HG03095 (cell line): ENCODE measurements around the gene TAB2.
"Not testable (repeated sequence)": the region's sequence is repeated elsewhere in the genome, so short reads cannot be mapped to it uniquely, and the experiment has no call there.

Experiments
- ATAC-seq: cut with Tn5 transposase; IDR thresholded peaks from one replicate; pipeline ENCODE4 v1.9.1; 2021; ENCODE audit warnings: moderate library complexity; ENCODE audit not compliant: unreplicated experiment

Gene TAB2

DNA sequence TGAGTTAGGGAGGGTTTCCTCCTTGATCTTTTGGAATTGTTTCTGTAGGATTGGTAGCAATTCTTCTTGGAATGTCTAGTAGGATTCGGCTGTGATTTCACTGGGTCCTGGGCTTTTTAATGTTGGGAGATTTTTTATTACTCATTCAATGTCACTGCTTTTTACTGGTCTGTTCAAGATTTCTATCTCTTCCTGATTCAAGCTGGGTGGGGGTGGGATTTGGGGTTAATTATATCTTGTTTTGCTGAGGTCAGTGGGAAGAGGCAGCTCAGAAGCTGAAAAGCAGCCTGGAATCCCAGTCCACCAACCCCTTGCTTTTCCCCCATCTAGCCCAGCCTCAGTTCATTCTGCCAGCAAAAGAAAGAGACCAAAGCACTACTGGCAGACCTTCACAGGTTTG lies 122.1 kb downstream of the TAB2 start:
- ATAC-seq = no peak

DNA sequence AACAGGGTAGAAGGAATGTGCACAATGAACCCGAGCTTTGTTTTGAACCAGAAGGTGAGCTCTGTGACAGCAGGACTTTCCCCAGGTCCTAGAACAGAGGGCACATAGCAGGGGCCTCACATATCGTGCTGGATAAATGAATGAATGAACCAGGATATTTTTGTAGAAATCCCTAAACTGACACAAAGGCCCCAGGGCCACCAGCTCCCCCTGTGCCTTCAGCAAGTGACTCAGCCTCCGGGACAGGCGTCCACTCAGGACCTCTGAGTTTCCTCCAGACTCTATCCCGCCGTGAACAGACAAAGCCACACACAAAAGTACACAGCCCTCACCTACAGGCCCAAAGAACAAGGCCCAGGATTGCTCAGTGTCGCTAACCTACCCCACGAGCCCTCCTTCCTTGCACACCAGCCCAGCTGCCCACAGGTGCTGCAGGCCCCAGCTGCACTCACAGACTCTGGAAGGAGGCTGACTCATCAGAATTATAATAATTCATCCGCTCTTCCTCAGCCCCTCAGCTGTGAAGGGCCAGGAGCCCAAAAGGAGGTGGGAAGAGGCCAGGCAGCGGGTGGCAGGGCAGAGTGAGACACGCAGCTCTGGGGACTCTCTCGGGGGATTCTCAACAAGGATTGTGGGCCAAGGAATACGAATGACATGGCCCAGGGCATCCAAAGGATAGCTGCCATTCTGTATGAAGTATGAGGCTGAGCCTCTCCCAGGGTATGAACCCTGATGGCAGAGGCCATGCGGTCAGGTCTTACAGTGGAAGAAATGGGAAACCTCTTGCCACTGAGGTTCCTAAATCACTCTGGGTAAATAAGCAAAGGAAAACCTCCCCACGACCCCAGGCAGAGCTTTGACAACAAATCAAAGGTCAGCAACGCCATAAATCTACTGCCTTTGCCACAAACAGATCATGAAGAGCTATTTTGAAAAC lies 123.5 kb downstream of the TAB2 start:
- no peak for ATAC-seq

DNA sequence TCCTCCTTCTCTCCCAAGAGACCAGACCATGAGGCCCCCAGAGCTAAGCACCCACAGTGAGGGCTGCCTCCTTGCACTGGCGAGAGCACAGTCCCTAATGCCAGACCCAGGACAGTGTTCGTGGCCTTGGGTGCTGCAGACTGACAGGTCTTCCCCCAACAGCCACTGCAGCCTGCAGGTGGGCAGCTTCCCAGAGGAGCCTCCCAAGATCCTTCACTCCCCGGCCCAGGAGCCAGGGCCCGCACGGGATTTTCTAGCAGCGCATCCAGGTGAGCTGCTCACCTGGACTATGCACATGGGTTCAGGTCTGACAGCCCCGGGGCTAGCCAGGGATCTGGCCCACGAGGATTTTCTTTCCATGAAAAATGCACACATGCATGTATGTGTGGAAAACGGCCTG lies 124.2 kb downstream of the TAB2 start:
- no peak for ATAC-seq

DNA sequence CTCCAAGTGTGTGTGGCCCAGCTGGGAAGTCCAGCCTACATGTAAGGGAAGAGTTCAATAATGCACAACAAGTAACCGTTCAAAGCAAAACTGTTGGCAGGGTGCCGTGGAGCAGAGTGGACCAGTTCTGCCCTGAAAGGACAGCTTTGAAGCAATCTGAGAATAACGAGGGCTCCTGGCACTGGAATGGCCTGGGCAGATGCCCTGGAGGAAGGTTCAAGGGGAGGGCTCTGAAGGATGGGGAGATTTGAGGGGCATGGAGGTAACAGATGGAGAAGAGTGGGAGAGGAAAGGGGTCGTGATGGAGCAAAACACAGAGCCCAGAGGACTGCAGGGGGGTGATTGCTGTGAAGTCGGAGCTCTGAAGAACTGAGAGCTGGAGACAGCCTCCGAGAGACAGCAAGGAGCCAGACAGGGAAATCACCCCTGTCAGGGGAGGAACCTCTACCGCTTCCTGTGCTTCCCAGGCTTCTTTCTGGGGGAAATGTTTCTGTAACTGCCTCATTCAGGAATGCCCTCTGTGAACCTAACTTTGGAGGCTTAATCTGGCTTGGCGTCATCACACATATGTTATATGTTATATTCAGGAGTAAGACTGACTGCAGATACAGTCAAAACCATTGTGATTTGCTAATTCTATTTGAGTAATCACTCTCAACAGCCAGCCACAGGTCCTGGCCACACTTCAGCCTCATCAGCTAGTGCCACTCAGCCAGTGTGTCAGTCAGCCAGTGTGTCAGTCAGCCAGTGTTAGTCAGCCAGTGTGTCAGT lies 126.1 kb downstream of the TAB2 start:
- no peak for ATAC-seq

DNA sequence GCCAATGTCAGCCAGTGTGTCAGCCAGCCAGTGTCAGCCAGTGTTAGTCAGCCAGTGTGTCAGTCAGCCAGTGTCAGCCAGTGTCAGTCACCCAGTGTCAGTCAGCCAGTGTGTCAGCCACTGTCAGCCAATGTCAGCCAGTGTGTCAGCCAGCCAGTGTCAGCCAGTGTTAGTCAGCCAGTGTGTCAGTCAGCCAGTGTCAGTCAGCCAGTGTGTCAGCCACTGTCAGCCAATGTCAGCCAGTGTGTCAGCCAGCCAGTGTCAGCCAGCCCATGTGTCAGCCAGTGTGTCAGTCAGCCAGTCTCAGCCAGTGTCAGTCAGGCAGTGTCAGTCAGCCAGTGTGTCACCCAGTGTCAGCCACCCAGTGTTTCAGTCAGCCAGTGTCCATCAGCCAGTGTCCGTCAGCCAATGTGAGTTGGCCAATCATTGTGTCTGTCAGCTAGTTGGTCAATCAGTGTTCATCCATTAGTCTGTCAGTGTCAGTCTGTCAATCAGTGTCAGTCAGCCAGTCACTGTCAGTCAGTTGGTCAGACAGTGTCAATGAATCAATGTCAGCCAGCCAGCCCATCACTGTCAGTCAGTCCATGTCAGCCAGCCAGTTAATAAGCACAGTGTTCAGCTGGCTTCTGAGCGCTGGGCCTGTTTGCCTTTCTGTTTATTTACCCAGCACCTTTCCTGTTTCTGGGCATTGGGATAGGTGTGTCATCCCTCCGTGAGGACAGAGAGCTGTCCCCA lies 127.0 kb downstream of the TAB2 start:
- ATAC-seq = not testable (repeated sequence)

DNA sequence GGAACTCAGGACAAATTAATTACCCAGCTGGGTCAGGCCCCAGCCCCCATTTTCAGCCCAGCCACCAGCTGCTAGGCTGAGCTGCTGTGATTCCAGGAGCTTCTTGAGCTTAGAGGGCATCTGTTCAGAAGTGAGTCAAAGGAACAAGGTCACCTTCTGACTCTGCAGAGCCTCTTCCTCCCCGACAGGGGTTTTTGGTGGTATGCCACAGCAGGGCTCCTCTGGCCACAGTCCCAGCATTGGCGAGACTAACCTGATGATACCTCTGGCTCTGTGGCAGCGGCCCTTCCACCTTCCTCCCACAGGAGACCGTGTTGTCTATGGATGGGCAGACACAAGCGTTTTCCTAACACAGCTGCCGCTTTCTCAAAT lies 127.6 kb downstream of the TAB2 start:
- no peak for ATAC-seq

DNA sequence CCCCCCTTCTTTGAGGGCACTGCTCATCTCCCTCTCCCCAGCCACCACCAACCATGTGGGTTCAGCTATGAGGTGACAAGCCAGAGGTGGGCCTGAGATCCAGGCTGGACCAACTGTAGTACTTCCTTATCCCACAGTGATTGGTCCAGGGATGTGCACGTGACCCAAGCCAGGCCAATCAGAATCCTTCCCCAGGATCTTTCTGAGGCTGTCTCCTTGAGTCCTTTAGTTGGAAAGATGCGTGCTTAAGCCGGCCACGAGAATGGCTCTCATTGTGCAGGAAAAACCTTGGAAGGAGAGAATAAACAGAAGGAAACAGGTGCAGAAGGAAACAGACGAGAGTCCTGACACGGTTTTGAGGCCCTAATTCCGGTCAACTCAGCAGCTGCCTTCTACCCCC lies 128.1 kb downstream of the TAB2 start:
- no peak for ATAC-seq

DNA sequence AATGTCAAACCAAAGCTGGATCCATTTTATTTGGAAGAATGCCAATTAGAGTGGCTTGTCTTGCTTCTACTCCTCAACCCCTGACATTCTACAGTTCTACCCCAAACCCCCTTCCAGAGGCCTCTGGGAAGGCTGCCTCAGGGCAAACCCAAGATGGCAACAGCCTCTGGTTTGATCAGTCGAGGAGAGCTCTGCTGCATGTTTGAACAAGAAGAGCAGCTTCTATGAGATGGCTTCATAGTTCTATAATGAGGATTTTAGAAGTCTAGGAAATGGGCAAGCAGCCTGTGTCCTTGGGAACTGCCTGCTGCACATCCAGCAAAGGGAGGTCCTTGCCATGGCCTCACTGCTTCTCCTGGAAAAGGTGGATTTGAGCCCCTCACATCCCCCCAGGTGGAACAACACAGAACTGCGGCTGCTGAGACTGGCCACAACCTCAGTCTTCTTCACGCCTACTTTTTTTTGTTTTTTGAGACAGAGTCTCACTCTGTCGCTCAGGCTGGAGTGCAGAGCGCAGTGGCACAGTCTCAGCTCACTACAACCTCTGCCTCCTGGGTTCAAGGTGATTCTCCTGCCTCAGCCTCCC lies 129.4 kb downstream of the TAB2 start:
- ATAC-seq = no peak

DNA sequence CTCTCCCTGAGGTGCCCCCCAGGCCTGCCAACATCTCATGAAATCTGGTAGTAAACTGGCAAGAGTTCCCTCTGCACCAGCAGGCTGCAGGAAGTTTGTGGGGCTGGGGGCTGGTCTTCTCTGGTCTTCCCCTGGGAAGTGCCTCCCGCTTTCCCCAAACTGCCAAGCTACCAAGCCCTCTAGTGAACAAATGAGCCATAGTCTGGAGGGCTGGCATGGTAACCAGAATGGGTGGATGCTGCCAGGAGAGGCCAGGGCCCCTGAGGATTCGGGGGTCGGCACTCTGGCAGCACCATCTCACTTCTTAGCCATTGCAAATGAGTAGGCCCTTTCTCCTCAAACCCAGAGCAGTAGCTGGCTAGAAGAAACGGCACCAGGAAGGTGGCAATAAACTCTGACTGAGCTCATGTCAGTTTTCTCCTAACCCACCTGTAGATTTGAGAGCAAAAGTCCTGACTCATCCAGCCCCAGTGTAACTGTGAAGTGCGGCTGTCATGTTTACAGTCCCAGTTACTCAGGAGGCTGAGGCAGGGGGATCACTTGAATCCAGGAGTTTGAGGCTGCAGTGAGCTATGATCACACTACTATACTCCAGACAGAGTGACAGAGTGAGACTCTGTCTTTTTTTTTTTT lies 131.4 kb downstream of the TAB2 start:
- no peak for ATAC-seq

DNA sequence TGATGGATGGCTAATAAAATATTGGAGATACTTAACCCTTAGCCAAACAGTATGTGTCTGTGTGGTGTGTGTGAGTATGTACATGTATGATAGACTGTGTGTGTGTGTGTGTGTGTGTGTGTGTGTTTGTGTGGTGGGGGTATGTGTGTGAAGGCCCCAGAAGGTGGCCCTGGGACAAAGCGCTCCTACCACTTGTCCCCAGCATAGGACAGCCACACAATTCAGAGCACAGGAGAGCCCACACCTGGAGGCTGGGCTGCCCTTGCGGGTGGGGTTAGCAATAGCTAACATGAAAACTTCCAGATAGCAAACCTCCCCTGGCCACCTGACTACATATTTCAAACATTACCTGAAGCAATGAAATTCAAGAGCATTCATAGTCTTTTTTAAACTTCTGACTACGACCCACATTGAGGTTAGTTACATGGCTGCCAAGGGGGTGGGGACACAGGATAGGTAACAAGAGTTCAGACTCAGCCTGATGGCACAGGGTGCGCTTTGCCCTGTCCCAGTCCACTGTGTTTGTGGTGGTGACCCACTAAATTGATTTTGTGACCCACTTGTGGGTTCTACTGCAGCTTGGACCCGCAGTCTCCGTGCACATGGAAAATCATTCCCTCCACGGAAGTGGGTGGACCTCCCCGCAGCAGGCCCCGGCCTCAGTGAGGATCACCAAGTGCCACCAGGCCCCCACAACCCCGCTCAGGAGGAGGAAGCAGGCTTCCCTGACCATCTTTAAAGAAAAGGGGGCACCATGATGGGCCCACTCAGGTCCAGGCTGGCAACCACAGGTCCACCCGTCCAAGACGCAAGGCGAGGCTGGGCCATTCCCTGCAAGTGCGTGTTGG lies 132.5 kb downstream of the TAB2 start:
- no peak for ATAC-seq

DNA sequence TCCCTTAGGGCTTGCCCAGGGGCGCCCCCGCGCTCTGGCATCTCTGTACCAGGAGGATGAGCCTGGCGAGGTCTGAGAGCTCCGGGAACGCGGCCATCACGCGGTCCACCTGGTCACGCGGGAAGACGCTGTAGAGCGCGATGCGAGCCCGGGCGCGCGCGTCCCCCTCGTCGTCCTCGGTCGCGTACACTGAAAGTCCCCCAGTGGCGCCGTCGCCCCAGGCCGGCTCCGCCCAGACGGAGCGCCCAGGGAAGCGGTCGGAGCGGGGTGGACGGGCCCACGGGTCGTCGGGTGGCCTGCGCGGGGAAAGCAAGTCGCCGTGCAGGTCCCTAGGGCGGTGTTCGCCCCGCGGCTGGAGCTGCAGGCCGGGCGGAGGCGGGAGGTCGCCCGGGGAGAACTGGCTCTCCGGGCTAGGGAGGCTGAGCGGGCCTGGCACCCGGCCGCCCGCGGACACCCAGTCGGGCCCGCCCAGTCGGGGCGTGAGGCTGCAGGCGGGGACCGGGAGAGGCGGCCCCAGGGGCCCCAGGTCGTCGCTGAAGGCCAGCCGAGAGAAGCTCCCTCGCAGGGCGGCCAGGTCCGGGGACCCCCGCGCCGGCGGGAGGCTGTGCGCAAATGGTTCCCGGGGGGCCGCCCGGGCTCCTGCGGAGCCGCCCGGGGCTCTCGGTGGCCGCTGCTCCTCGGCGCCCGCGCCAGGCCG lies 133.3 kb downstream of the TAB2 start:
- no peak for ATAC-seq

DNA sequence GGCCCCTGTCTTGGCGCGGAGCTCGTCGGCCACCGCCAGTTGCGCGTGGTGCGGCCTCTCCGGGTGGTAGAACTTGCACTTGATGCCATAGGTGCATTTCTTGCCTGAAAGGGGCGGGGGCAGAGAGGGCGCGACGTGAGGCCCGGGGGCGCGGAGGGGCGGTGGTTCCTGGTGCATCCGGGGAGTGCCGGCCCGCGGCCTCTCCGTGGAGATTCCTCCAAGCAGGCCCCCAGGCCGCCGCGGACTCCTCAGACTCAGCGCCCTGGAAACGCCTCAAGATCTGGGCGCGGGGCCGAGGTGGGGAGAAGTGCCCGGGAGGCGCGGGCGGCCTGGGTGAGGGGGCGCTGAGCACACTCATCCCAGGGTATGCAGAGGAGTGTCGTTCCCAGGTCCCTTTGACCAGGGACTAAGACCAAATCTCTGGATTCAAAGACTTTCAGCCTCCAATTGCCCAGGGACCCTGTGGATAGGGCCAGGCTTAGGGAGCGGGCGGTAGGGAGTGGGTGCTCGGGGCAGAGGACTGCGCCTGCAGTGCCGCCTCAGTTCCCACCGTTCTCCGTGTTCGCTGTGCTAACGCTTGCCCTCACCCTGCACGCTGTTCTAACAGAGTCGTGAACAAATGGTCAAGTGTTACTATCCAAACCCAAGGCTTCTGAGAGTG lies 134.0 kb downstream of the TAB2 start:
- no peak for ATAC-seq

DNA sequence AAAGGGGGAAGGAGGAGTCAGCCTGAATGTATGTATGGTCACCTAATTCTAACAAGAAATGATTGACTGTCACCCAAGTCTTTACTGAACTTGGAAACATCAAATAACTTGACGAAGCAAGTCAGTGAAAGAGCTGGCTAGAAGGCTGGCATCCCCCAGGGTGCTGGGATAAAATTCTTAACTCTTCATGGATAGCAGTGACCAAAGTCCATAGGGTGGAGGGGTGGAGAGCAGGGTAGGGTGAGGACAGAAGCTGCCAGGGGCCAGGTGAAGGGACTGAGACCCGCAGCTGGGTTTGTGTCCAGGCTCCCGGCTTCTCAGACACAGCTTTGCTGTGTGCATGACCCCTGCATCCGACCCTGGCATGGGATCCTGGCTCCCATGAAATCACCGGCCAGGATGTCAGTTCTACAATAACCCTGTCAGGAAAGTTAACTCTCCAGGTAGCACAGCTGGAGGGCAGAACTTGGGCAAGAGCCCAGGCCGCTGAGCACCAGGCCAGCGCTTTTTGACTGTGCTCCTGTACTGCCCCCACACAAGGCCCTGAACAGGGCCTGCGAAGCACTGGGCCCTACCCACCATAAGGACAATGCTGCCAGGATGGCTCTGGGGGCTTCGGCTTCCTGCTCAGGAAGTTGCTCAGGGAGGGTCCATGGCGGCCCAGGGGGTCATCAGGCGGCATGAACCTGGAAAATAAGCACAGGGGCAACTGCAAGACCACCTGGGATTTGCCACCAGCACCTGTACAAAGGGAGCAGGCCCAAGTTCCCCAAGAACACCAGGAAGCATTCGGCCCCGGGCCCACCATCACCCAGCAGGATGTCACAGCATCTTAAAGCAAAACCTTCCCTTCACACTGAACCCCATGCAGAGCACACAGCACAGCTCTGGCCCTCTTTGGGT lies 134.8 kb downstream of the TAB2 start:
- ATAC-seq = no peak

DNA sequence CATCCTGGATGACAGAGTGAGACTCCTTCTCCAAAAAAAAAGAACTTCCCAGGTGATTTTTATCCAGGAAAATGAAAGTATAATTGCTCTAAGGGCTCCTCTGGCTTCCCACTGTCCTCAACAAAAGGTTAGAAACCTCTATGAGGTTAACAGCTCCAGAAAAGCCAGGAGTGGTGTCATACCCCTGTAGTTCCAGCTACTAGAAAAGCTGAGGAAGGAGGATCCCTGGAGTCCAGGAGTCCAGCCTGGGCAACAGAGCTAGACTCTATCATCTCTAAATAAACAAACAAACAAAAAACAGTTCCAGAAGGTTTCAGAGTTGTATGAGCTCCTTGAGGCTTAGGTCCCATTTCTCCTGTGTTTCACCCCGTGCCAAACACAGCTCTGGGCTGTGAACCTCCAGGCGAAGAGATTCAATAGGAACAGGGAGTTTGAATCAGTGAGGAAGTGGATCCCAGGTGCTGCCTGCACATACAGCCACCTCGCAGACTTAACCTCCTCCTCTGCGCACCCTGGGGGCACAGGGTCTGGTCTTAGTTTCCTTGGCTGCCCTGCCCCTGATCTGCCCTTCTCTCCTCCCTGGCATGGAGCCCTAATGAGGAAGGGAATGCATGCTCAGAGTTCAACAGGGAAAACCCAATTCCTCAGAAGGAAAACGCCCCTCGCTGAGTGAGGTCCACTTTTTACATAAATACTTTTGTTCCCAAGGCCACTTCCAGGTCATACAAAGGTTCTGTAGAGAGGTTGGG lies 136.3 kb downstream of the TAB2 start:
- no peak for ATAC-seq

DNA sequence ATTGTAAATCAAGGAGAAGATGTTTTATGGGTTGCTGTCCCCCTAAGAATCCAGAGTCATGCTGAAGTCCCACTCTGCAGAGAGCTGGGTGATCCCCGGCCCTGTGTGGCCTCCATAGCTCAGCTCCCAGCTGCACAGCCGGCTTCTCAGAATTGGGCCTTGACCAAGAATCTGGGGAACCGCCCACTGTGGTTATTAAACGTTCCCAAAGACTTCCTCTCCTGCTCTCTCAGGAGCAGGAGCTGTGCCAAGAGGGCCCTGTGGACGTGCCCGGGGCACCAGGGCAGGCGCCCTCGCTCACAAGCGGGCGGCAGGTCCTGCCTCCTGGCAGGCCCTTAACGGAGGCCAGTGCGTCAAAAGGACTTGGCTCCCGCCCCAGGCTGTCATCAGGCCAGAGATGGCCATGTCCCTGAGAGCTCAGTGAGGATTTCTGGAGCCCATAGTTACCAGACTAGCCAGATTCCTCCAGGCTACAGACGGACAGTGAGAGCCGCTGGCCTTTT lies 136.9 kb downstream of the TAB2 start:
- no peak for ATAC-seq

DNA sequence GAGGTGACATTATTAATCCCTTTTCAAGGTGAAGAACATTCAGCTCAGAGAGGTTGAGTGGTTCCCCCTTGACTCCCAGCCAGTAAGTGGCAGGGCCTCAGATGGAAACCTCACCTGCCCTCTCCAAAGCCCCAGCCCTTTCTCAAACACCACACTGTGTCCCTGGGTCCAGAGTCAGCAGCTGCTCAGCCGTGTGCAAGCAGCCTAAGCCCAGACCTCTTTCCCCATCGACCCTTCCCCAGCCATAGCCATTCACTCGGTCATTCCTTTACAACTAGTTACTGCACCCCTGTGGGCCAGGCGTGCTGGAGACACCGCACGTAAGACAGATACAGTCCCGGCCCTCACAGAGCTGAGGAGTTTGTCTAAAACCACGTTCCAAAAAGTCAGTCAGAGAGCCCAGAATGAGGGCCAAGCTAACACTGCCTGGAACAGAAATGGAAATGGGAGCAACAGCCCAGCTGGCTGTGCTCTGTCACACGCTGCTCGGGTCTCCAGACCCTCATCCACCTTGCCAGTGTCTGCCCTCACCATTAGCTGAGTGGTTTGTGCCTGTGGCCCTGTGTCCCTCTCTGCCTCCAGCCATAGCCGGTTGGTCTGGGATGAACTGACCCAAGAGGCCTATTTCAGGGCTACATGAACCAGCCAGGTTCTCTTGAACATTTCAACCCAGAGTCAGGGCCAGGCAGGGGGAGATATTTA lies 137.7 kb downstream of the TAB2 start:
- no peak for ATAC-seq
